NCI-H526 treated with DMSO at 0.1 percent for 48 hours (cell line): ENCODE measurements around the gene ANO8.

Experiments
- DNase-seq: peaks from one replicate; lab custom pipeline; 2025; lab: John Stamatoyannopoulos, UW

The ANO8 gene

DNA sequence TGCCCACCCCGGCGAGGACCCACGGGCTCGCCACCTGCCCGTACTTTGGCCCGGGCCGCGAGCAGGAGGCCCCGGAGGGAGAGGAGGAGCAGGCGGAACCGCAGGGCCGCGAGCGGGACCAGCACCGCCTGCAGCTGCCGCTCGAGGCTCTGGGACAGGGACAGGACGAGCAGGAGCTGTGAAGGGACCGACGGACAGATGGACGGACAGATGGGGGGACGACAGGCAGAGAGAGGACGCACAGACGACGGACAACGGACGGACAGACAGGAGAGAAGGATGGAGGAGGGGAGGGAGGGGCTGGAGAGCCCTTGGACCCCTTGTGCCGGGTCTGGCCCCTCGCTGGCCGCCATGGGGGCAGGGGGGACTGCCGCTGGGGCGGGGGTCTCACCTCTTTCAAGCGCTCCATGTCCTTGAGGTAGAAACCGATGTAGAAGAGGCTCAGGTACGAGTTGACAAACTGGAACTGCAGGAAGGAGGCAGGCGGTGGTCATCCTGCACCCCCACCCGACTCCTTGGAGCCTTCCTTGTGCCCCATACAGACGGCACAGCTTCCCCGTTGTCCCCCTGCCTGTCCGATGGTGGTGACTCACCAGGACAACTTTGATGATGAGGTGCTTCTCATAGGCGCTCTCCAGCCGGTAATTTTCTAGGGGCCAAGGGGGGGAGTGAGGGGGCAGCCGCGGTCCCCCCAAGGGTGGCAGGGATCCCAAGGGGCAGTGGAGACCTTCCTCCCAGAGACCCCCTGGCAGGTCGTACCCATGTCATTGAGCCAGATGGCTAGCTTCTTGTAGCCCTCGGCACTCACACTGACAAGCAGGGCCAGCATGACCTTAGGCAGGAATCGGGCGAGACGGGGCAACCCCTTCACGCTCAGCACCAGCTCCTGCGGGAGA, 5.0 kb downstream of the ANO8 start:
- no peak for DNase-seq

GRCh38 chr19:17328517-17329365, 5.9 kb downstream of the ANO8 start:
- DNase-seq: no peak

DNA sequence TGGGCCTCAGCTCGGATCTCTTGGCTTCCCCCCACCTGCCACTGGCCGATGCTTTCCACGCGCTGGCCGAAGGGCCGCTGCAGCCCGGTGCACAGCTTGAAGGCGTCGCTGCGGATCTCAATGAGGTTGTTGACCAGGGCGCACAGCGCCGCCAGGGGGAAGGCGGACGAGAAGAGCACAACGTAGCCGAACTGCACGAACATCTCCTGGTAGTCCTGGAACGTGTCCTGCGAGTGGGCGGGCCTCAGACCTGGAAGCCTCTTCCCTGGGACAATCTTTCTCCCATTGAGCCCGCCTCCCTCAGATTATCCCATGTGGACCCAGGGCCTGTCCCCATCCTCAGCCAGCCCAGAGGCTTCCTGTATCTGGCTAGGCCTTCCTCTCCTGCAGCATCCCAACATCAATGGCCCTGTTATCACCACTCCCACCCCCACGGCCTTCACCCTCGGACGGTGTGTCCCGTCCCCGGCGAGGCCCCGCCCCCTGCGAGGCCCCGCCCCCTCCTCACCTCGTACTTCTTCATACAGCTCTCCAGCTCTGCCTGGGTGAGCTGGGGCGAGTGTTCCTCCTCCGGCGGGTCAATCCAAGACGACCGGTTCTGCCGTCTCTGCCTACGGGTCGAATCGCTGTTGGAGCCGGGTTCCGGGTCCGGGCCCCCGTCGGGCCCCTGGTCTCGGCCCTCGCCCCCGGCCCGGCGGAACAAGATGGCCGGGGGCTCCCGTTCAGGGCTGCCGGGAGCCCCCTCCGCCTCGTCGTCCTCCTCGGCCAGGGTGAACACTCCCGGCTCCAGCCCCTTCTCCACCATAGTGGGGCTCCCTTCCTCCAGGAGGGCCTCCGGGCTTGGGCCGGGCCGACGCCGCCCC, 6.8 kb downstream of the ANO8 start:
- DNase-seq: peak; percentile 58

- no peak for DNase-seq
These were observed 7.5 kb downstream of the ANO8 start for GRCh38 chr19:17327068-17327653.

GRCh38 chr19:17326595-17326966, 8.1 kb downstream of the ANO8 start:
- no peak for DNase-seq

- no peak for DNase-seq
These were observed 8.6 kb downstream of the ANO8 start for GRCh38 chr19:17325881-17326594.

GRCh38 chr19:17325133-17325532, 9.5 kb downstream of the ANO8 start:
- no peak for DNase-seq

DNA sequence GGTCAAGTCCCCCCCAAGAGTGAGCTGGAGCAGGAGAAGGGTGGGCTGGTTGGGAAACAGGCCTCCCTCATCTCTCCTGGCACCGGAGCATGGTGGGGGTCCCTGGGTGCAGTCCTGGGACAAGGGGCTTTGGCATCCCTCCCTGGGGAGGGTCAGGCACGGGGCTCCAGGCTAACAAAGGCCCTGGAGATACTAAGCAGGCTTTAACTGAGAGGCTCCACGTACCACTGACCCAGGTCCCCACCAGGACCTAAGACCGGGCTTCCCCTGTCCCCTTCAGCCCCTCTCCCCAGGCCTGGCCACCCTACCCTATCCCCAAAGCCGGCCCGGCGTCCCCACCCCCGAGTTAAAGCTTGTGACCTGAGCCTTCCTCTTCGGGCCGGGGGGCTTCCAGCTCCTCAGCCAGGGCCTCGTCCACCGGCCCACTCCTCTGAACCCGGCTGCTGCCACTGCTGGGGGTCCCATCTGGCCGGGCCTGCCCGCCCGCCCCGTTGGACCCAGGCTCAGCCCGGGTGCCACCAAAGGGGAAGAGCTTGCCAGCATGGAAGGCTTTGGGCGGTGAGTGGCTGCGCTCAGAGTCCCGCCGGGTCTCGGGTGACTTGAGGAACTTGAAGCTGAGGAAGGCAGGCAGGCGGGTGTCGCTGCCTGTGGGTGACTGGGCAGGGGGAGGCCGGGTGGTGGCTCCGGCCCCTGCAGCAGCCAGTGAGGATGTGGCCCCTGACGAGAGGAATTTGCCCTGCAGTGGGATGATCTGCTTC, 10.1 kb downstream of the ANO8 start:
- DNase-seq: no peak

- no peak for DNase-seq
These were observed 10.7 kb downstream of the ANO8 start for GRCh38 chr19:17323964-17324332.

GRCh38 chr19:17323300-17323963, 11.2 kb downstream of the ANO8 start:
- no peak for DNase-seq

GRCh38 chr19:17322854-17323253, 11.8 kb downstream of the ANO8 start:
- no peak for DNase-seq

- DNase-seq: no peak
These were observed 12.8 kb downstream of the ANO8 start for GRCh38 chr19:17321655-17322489.

- no peak for DNase-seq
These were observed 14.2 kb downstream of the ANO8 start for GRCh38 chr19:17320435-17320834.

GRCh38 chr19:17319473-17320238, 15.0 kb downstream of the ANO8 start:
- DNase-seq: no peak

- no peak for DNase-seq
These were observed 15.7 kb downstream of the ANO8 start for GRCh38 chr19:17318966-17319365.

- no peak for DNase-seq
These were observed 20.6 kb downstream of the ANO8 start for GRCh38 chr19:17314007-17314593.

- no peak for DNase-seq
These were observed 22.2 kb downstream of the ANO8 start for GRCh38 chr19:17312189-17313113.
